GM04503 (cell line): ENCODE results near the gene MTFP1.
"Not testable (repeated sequence)": the region's sequence is repeated elsewhere in the genome, so short reads cannot be mapped to it uniquely, and the experiment has no call there.

Experiments used
- DNase-seq: peaks from one replicate; pipeline ENCODE4 v3.0.0-alpha.2; 2012; ENCODE audit warnings: low read depth

MTFP1 gene

GRCh38 chr22:30455075-30455840 is 29.7 kb downstream of the MTFP1 start:
- DNase-seq = no peak

GRCh38 chr22:30457981-30458380 is 32.4 kb downstream of the MTFP1 start:
- no peak for DNase-seq

- no peak for DNase-seq
Observed at GRCh38 chr22:30459181-30460052, 33.8 kb downstream of the MTFP1 start.

GRCh38 chr22:30460147-30460546 is 34.6 kb downstream of the MTFP1 start:
- no peak for DNase-seq

GRCh38 chr22:30460555-30460954 is 35.0 kb downstream of the MTFP1 start:
- DNase-seq = not testable (repeated sequence)

- no peak for DNase-seq
Observed at GRCh38 chr22:30469165-30469564, 43.6 kb downstream of the MTFP1 start.

- DNase-seq = no peak
Observed at GRCh38 chr22:30470655-30471054, 45.1 kb downstream of the MTFP1 start.

- DNase-seq = no peak
Observed at GRCh38 chr22:30471616-30472318, 46.2 kb downstream of the MTFP1 start, which contains the start of gene SEC14L3. Gene SEC14L3 (minus strand): TSS chr22:30472017. CDS start chr22:30471958, 59 bp downstream.

GRCh38 chr22:30472994-30473720 is 47.6 kb downstream of the MTFP1 start:
- DNase-seq = no peak

GRCh38 chr22:30474121-30474520 is 48.6 kb downstream of the MTFP1 start:
- no peak for DNase-seq

GRCh38 chr22:30474683-30475424 is 49.3 kb downstream of the MTFP1 start:
- no peak for DNase-seq
